Kidney epithelial cell (primary cell): ENCODE measurements around the gene PIP4K2A. TPM values are rescaled to one million over a fixed set of nuclear protein-coding genes. Genes with fewer than 3 reads are reported as not detected.

ENCODE experiments used
- DNase-seq: peaks from one replicate; pipeline ENCODE4 v3.0.0-alpha.2; 2010; ENCODE audit warnings: low read depth
- H3K27me3 ChIP-seq: 2 replicates; pipeline ENCODE4 v1.6.0; 2011; ENCODE audit warnings: low read length; ENCODE audit not compliant: control insufficient read depth, insufficient read depth
- H3K36me3 ChIP-seq: 2 replicates; pipeline ENCODE4 v1.5.1; 2011; ENCODE audit warnings: low read length; ENCODE audit not compliant: control insufficient read depth, insufficient read depth
- H3K4me3 ChIP-seq: 2 replicates; pipeline ENCODE4 v1.5.1; 2011; ENCODE audit warnings: low read depth, mild to moderate bottlenecking, control low read depth, low read length
- total RNA-seq: library from RNA; depleted of rRNA; stranded (reverse); fragments of >200 nt; gene quantifications from 2 replicates; pipeline ENCODE4 v1.2.3, GENCODE V29; 2015
- TF ChIP-seq, protein P1 (sequence below): IDR thresholded peaks from 2 replicates; pipeline ENCODE4 v1.5.1; 2011; ENCODE audit warnings: mild to moderate bottlenecking, moderate library complexity, low read length, control low read depth, inconsistent platforms; ENCODE audit not compliant: insufficient read depth, poor library complexity, severe bottlenecking

Gene PIP4K2A
- total RNA-seq, 1 donor from 2014 or later = 23.6 TPM

- H3K36me3 ChIP-seq = no peaks in the 10 kb centered on the region
- no peaks in the 10 kb centered on the region for H3K27me3 ChIP-seq
- TF ChIP-seq, protein P1, sequence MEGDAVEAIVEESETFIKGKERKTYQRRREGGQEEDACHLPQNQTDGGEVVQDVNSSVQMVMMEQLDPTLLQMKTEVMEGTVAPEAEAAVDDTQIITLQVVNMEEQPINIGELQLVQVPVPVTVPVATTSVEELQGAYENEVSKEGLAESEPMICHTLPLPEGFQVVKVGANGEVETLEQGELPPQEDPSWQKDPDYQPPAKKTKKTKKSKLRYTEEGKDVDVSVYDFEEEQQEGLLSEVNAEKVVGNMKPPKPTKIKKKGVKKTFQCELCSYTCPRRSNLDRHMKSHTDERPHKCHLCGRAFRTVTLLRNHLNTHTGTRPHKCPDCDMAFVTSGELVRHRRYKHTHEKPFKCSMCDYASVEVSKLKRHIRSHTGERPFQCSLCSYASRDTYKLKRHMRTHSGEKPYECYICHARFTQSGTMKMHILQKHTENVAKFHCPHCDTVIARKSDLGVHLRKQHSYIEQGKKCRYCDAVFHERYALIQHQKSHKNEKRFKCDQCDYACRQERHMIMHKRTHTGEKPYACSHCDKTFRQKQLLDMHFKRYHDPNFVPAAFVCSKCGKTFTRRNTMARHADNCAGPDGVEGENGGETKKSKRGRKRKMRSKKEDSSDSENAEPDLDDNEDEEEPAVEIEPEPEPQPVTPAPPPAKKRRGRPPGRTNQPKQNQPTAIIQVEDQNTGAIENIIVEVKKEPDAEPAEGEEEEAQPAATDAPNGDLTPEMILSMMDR = no peak
- no peak for DNase-seq
- H3K4me3 ChIP-seq = no peak overlapping the region
Measured at GRCh38 chr10:22638863-22639262, 75.5 kb downstream of the PIP4K2A start.

- DNase-seq = no peak
- H3K4me3 ChIP-seq = no peak overlapping the region
- TF ChIP-seq, protein P1 = no peak
- H3K36me3 ChIP-seq = no peaks in the 10 kb centered on the region
- H3K27me3 ChIP-seq = no peaks in the 10 kb centered on the region
Measured at GRCh38 chr10:22637491-22637890, 76.9 kb downstream of the PIP4K2A start.

GRCh38 chr10:22635650-22636049, 78.7 kb downstream of the PIP4K2A start:
- Histone ChIP-seq H3K36me3 (no peaks in the 10 kb centered on the region), H3K27me3 (no peaks in the 10 kb centered on the region), H3K4me3 (no peak overlapping the region)
- TF ChIP-seq, protein P1 = no peak
- no peak for DNase-seq

DNA sequence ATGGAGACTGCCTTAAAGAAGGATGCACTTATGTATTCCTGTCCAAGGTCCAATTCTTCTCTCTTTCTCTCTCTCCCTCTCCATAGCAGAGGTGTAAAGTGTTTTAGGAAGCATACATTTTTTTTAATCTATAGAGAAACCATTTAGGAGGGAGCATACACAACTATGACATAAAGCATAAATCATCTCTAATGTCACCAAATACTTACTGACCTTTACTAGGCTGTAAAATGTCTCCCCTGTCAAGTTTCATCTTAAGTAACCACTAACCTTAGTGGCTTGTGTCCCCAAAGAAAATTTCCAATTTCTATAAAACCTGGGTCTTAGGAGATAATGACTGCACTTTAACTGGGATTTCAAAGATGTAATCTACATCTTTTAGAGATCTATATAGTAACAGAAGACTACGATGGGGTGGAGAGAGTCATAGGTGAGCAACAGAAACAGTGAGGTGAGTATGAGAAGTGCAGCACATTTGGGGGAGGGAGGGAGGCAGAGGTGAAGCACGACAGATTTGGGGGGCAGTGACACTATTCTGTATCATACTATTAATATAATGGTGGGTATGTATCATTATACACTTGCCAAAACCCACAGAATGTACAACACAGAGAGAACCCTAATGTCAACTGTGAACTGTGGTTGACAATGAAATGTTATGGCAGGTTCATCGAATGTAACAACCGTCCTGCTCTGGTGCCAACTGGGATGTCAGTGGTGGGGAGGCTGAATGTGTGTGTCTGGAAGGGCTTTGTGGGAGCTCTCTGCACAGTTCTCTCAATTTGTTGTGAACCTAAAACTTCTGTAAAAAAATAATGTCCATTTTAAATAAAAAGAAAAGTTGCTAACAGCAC, 79.5 kb downstream of the PIP4K2A start:
- Histone ChIP-seq H3K36me3 (no peaks in the 10 kb centered on the region), H3K27me3 (no peaks in the 10 kb centered on the region), H3K4me3 (no peak overlapping the region)
- DNase-seq = no peak
- TF ChIP-seq, protein P1 = no peak

DNA sequence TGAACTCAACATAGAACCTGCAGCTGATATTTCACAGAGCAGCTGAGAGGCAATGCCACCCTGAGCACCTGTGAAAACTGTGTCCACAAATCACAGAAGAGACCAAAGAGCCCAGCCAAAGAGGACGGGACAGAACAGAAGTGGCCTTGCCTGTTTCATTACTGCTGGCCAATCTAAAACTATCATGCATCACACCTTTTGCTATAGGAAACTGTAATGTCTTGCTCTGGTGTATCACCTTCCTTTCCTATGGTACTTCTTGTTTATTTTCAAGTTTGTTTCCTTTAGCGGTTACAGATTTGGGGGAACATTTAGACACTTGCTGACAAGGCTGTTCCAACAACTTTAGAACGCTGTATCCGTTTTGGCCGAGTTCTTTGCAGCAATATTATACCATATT, 80.3 kb downstream of the PIP4K2A start:
- Histone ChIP-seq H3K27me3 (no peaks in the 10 kb centered on the region), H3K36me3 (no peaks in the 10 kb centered on the region), H3K4me3 (no peak overlapping the region)
- no peak for DNase-seq
- TF ChIP-seq, protein P1 = no peak

- H3K27me3 ChIP-seq = no peaks in the 10 kb centered on the region
- no peak for DNase-seq
- H3K4me3 ChIP-seq = no peak overlapping the region
- no peaks in the 10 kb centered on the region for H3K36me3 ChIP-seq
- TF ChIP-seq, protein P1 = no peak
Measured at GRCh38 chr10:22633528-22633927, 80.8 kb downstream of the PIP4K2A start.
